HG03039 (cell line): ENCODE data around the gene LBH.

ENCODE experiments used
- ATAC-seq: cut with Tn5 transposase; IDR thresholded peaks from one replicate; pipeline ENCODE4 v1.9.1; 2021; ENCODE audit warnings: mild to moderate bottlenecking, moderate library complexity; ENCODE audit not compliant: unreplicated experiment

The LBH gene

GRCh38 chr2:30234180-30234971 lies 3.0 kb downstream of the LBH start:
- ATAC-seq = no peak

- no peak for ATAC-seq
Measured at GRCh38 chr2:30235008-30235655, 3.8 kb downstream of the LBH start.

GRCh38 chr2:30235859-30236535 lies 4.7 kb downstream of the LBH start:
- no peak for ATAC-seq

- no peak for ATAC-seq
Measured at GRCh38 chr2:30236591-30237238, 5.4 kb downstream of the LBH start.

GRCh38 chr2:30237239-30237965 lies 6.1 kb downstream of the LBH start:
- no peak for ATAC-seq

GRCh38 chr2:30237966-30238800 lies 6.8 kb downstream of the LBH start:
- ATAC-seq = no peak

- no peak for ATAC-seq
Measured at GRCh38 chr2:30239308-30239985, 8.1 kb downstream of the LBH start.

GRCh38 chr2:30239986-30240752 lies 8.8 kb downstream of the LBH start:
- no peak for ATAC-seq

- ATAC-seq = no peak
Measured at GRCh38 chr2:30243231-30243630, 11.9 kb downstream of the LBH start.

- ATAC-seq = no peak
Measured at GRCh38 chr2:30245364-30245763, 14.0 kb downstream of the LBH start.

- ATAC-seq = no peak
Measured at GRCh38 chr2:30248791-30249190, 17.5 kb downstream of the LBH start.

- ATAC-seq = no peak
Measured at GRCh38 chr2:30249354-30249753, 18.0 kb downstream of the LBH start.

GRCh38 chr2:30250421-30250820 lies 19.1 kb downstream of the LBH start:
- no peak for ATAC-seq

GRCh38 chr2:30252723-30253701 lies 21.7 kb downstream of the LBH start:
- no peak for ATAC-seq

- ATAC-seq = no peak
Measured at GRCh38 chr2:30253873-30254684, 22.7 kb downstream of the LBH start.

GRCh38 chr2:30254685-30255001 lies 23.3 kb downstream of the LBH start:
- no peak for ATAC-seq

- ATAC-seq = no peak
Measured at GRCh38 chr2:30255026-30255425, 23.7 kb downstream of the LBH start.
